Suprapubic skin (tissue), 3 donors: ENCODE data around the gene MAD1L1.

Experiments
- EP300 ChIP-seq: sonication (generic); formaldehyde crosslinking; IDR thresholded peaks from one replicate; pipeline ENCODE4 v1.6.1; 2017; ENCODE audit warnings: antibody characterized with exemption
- POLR2A ChIP-seq, 2 donors: fragments of 450-650 bp; IDR thresholded peaks; one replicate each; pipeline ENCODE4 v1.6.1; 2017; ENCODE audit warnings: antibody characterized with exemption in 2 of 2, mild to moderate bottlenecking in 2 of 2, moderate library complexity in 2 of 2
- TF ChIP-seq, protein P1 (sequence below), 2 donors: fragments of 200-600 bp in 1 of 2; fragments of 450-650 bp in 1 of 2; sonication (generic) in 1 of 2; IDR thresholded peaks; one replicate each; pipeline ENCODE4 v1.5.1; 2016 to 2019; ENCODE audit warnings: antibody characterized with exemption in 2 of 2, mild to moderate bottlenecking in 1 of 2, moderate library complexity in 1 of 2

DNA sequence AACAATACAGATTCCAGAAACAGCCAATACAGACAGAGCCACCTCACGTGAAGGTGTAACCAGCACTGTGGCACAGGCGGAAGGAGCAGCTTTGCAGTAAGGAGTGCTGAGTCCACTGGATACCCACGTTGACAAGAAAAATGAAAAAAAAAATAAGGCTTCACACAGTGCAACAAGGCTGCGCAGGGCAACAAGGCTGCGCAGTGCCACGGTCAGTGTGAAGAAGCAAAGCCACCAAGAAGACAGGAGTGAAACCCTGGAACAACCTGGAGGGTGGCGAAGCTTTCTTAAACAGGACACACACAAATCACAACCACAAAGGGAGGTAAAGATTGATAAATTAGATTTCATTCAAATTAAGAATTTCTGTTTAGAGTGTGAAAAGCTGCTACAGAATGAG is 204.0 kb downstream of the MAD1L1 start:
- TF ChIP-seq, protein P1, sequence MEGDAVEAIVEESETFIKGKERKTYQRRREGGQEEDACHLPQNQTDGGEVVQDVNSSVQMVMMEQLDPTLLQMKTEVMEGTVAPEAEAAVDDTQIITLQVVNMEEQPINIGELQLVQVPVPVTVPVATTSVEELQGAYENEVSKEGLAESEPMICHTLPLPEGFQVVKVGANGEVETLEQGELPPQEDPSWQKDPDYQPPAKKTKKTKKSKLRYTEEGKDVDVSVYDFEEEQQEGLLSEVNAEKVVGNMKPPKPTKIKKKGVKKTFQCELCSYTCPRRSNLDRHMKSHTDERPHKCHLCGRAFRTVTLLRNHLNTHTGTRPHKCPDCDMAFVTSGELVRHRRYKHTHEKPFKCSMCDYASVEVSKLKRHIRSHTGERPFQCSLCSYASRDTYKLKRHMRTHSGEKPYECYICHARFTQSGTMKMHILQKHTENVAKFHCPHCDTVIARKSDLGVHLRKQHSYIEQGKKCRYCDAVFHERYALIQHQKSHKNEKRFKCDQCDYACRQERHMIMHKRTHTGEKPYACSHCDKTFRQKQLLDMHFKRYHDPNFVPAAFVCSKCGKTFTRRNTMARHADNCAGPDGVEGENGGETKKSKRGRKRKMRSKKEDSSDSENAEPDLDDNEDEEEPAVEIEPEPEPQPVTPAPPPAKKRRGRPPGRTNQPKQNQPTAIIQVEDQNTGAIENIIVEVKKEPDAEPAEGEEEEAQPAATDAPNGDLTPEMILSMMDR (IDR thresholded peaks at IDR 0.05), result no peak
- TF ChIP-seq EP300 (no peak), POLR2A (IDR thresholded peaks at IDR 0.05) (no peak)
